Neural progenitor cell (in vitro differentiated cells): ENCODE data around the gene SEMA6D. TPM values are rescaled to one million over a fixed set of nuclear protein-coding genes. Genes with fewer than 3 reads are reported as not detected.
A peak's percentile ranks its signal among the peaks of the same experiment; 100 is the strongest.

Source experiments
- DNase-seq: peaks from one replicate; pipeline ENCODE4 v3.0.0-alpha.2; 2016; ENCODE audit warnings: low spot score
- H2AFZ ChIP-seq: fragments of 200-600 bp; sonication (generic); replicated peaks from 2 replicates; pipeline ENCODE4 v1.6.1; 2016; ENCODE audit warnings: antibody characterized with exemption
- H3F3A ChIP-seq: fragments of 200-600 bp; sonication (generic); 2 replicates; pipeline ENCODE4 v1.6.1; 2016; ENCODE audit warnings: antibody characterized with exemption, low read depth
- H3K27ac ChIP-seq: fragments of 200-600 bp; sonication (generic); 2 replicates; pipeline ENCODE4 v1.5.1; 2016; ENCODE audit warnings: mild to moderate bottlenecking
- H3K27me3 ChIP-seq: fragments of 200-600 bp; sonication (generic); 2 replicates; pipeline ENCODE4 v1.6.1; 2016; ENCODE audit warnings: mild to moderate bottlenecking, moderate library complexity
- H3K36me3 ChIP-seq: fragments of 200-600 bp; sonication (generic); 2 replicates; pipeline ENCODE4 v1.5.1; 2016
- H3K4me1 ChIP-seq: fragments of 200-600 bp; sonication (generic); 2 replicates; pipeline ENCODE4 v1.6.1; 2016; ENCODE audit warnings: mixed run types
- H3K4me2 ChIP-seq: fragments of 200-600 bp; sonication (generic); 2 replicates; pipeline ENCODE4 v1.6.1; 2016
- H3K4me3 ChIP-seq: fragments of 200-600 bp; sonication (generic); 2 replicates; pipeline ENCODE4 v1.5.1; 2016
- H3K79me2 ChIP-seq: fragments of 200-600 bp; sonication (generic); 2 replicates; pipeline ENCODE4 v1.6.1; 2016; ENCODE audit warnings: low read depth
- H3K9ac ChIP-seq: fragments of 200-600 bp; sonication (generic); 2 replicates; pipeline ENCODE4 v1.6.1; 2016
- H3K9me3 ChIP-seq: fragments of 200-600 bp; sonication (generic); 2 replicates; pipeline ENCODE4 v1.5.1; 2016; ENCODE audit warnings: low read depth
- H4K20me1 ChIP-seq: fragments of 200-600 bp; sonication (generic); 2 replicates; pipeline ENCODE4 v1.6.1; 2016; ENCODE audit warnings: low read depth
- H3K27ac Mint-ChIP-seq: 3 replicates; pipeline ENCODE4 v1.8.0; 2021; ENCODE audit warnings: mixed read lengths
- H3K27me3 Mint-ChIP-seq: 2 replicates; pipeline ENCODE4 v1.8.0; 2022; ENCODE audit warnings: low read depth, mild to moderate bottlenecking, inconsistent platforms, moderate library complexity, mixed read lengths; ENCODE audit not compliant: insufficient read depth
- H3K36me3 Mint-ChIP-seq: 3 replicates; pipeline ENCODE4 v1.8.0; 2021; ENCODE audit warnings: mixed read lengths
- H3K4me1 Mint-ChIP-seq: 3 replicates; pipeline ENCODE4 v1.8.0; 2021; ENCODE audit warnings: mixed read lengths
- H3K4me3 Mint-ChIP-seq: 3 replicates; pipeline ENCODE4 v1.8.0; 2021; ENCODE audit warnings: mild to moderate bottlenecking, moderate library complexity, mixed read lengths
- H3K9me3 Mint-ChIP-seq: 3 replicates; pipeline ENCODE4 v1.8.0; 2020; ENCODE audit warnings: mixed read lengths
- EZH2 ChIP-seq: fragments of 200-600 bp; sonication (generic); IDR thresholded peaks from 2 replicates; pipeline ENCODE4 v1.6.1; 2017; ENCODE audit warnings: antibody characterized with exemption, mild to moderate bottlenecking, moderate library complexity
- EZH2phosphoT487 ChIP-seq: fragments of 200-600 bp; sonication (generic); IDR thresholded peaks from 2 replicates; pipeline ENCODE4 v1.6.1; 2017; ENCODE audit warnings: antibody characterized with exemption
- total RNA-seq: library from RNA; depleted of rRNA; stranded (reverse); fragments of >200 nt; gene quantifications from 2 replicates; pipeline ENCODE4 v1.2.3, GENCODE V29; 2015; ENCODE audit warnings: low replicate concordance
- TF ChIP-seq, protein P1 (sequence below): fragments of 200-600 bp; sonication (generic); IDR thresholded peaks from 2 replicates; pipeline ENCODE4 v1.5.1; 2017; ENCODE audit warnings: antibody characterized with exemption, mild to moderate bottlenecking

SEMA6D gene
- total RNA-seq, 1 donor from 2014 or later: 23.5 TPM

DNA sequence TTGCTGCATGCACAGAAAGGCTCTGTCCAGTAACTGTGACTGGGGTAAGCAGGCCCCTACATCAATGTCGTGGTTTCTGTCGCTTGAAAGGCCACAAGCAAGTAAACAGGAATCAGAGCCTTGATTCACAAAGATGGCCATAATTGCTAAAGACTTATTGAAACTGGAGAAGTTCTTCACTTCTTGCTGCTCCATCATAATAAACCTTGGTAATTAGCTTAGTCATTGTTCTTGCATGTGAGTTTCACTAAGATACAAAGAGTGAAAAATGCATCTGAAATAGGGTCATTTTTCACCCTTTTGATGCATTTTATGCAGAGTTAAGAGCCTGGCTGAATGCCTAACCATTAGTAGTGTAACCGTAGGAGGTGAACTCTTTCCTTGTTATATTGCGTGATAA lies 3.2 kb downstream of the SEMA6D start:
- Histone ChIP-seq H3K79me2 (peaks cover 43% of the 10 kb centered on the region), H3F3A (peaks cover 33% of the 10 kb centered on the region), H3K9ac (no peak overlapping the region), H4K20me1 (peaks cover 6% of the 10 kb centered on the region), H3K27me3 (peaks cover 14% of the 10 kb centered on the region), H3K4me1 (peaks cover 36% of the 10 kb centered on the region), H3K9me3 (no peaks in the 10 kb centered on the region), H3K4me3 (no peak overlapping the region), H3K36me3 (no peaks in the 10 kb centered on the region), H3K4me2 (peak overlapping the region; percentile 95), H3K27ac (no peak overlapping the region), H2AFZ (no peak overlapping the region)
- peak; percentile 19 for DNase-seq
- no peak overlapping the region for H3K27ac Mint-ChIP-seq
- H3K4me1 Mint-ChIP-seq: peaks cover 38% of the 10 kb centered on the region
- peak overlapping the region; percentile 78 for H3K4me3 Mint-ChIP-seq
- TF ChIP-seq EZH2phosphoT487: no peak
- TF ChIP-seq, protein P1, sequence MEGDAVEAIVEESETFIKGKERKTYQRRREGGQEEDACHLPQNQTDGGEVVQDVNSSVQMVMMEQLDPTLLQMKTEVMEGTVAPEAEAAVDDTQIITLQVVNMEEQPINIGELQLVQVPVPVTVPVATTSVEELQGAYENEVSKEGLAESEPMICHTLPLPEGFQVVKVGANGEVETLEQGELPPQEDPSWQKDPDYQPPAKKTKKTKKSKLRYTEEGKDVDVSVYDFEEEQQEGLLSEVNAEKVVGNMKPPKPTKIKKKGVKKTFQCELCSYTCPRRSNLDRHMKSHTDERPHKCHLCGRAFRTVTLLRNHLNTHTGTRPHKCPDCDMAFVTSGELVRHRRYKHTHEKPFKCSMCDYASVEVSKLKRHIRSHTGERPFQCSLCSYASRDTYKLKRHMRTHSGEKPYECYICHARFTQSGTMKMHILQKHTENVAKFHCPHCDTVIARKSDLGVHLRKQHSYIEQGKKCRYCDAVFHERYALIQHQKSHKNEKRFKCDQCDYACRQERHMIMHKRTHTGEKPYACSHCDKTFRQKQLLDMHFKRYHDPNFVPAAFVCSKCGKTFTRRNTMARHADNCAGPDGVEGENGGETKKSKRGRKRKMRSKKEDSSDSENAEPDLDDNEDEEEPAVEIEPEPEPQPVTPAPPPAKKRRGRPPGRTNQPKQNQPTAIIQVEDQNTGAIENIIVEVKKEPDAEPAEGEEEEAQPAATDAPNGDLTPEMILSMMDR: no peak
- TF ChIP-seq EZH2: no peak
- H3K27me3 Mint-ChIP-seq: peaks cover 4% of the 10 kb centered on the region
- peaks cover 2% of the 10 kb centered on the region for H3K9me3 Mint-ChIP-seq
- H3K36me3 Mint-ChIP-seq: peaks cover 5% of the 10 kb centered on the region

DNA sequence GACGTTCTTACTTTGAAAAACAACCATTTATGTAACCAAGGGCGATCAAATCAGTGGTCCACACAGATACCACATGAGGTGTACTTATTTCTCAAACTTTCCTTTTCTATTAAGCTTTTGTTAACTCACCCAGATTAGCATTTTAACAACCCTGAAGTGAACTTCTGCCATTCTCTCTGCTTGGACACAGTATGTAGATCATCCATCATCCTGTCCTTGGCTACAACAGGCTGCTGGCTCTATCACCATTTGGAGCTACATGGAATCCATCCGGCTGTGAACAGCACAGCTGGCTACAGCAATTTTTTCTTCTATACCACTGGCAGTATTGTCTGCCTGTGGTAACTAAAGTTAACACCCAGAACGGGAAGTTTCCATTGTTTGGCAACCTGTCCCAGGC lies 4.4 kb downstream of the SEMA6D start:
- Mint-ChIP-seq H3K36me3 (peaks cover 5% of the 10 kb centered on the region), H3K27me3 (peaks cover 4% of the 10 kb centered on the region), H3K4me1 (peaks cover 29% of the 10 kb centered on the region), H3K9me3 (peaks cover 2% of the 10 kb centered on the region), H3K4me3 (peak overlapping the region; percentile 4), H3K27ac (no peak overlapping the region)
- peaks cover 51% of the 10 kb centered on the region for H3K79me2 ChIP-seq
- H4K20me1 ChIP-seq: peaks cover 6% of the 10 kb centered on the region
- H3K9ac ChIP-seq: no peak overlapping the region
- H2AFZ ChIP-seq: no peak overlapping the region
- no peaks in the 10 kb centered on the region for H3K9me3 ChIP-seq
- DNase-seq: no peak
- TF ChIP-seq EZH2: no peak
- TF ChIP-seq, protein P1: no peak
- H3K4me1 ChIP-seq: peaks cover 25% of the 10 kb centered on the region
- H3F3A ChIP-seq: peaks cover 22% of the 10 kb centered on the region
- H3K4me2 ChIP-seq: no peak overlapping the region
- H3K36me3 ChIP-seq: no peaks in the 10 kb centered on the region
- H3K27ac ChIP-seq: no peak overlapping the region
- no peak overlapping the region for H3K4me3 ChIP-seq
- peaks cover 14% of the 10 kb centered on the region for H3K27me3 ChIP-seq

DNA sequence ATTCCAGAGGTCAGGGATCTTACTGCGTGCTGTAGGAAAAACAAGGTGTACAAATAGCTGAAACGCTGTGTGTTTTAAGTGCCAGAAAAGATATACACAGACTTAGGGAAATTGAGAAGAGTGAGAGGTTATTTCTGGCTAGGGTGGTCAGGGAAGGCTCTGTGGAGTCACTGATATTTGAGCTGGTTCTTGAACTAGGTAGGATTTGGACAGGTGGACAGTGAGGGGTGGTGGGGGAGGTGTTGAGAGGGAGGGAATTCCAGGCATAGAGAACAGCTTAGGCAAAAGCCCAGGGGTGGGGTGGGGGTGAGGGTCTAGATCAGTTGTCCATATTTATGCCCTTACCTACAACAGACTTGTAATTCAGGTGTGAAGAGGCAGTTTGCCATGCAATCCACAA lies 7.0 kb downstream of the SEMA6D start:
- H3K79me2 ChIP-seq: peaks cover 46% of the 10 kb centered on the region
- peaks cover 9% of the 10 kb centered on the region for H3K27me3 ChIP-seq
- peaks cover 33% of the 10 kb centered on the region for H3K4me1 Mint-ChIP-seq
- no peak for DNase-seq
- no peak overlapping the region for H3K27ac Mint-ChIP-seq
- H3K4me1 ChIP-seq: peaks cover 22% of the 10 kb centered on the region
- H3K27ac ChIP-seq: no peak overlapping the region
- no peaks in the 10 kb centered on the region for H4K20me1 ChIP-seq
- H3K4me3 ChIP-seq: no peak overlapping the region
- no peaks in the 10 kb centered on the region for H3K9me3 Mint-ChIP-seq
- no peak overlapping the region for H2AFZ ChIP-seq
- H3F3A ChIP-seq: no peaks in the 10 kb centered on the region
- H3K4me3 Mint-ChIP-seq: no peak overlapping the region
- H3K36me3 ChIP-seq: no peaks in the 10 kb centered on the region
- H3K36me3 Mint-ChIP-seq: peaks cover 8% of the 10 kb centered on the region
- no peaks in the 10 kb centered on the region for H3K9me3 ChIP-seq
- no peaks in the 10 kb centered on the region for H3K27me3 Mint-ChIP-seq
- H3K4me2 ChIP-seq: no peak overlapping the region
- TF ChIP-seq EZH2: no peak
- TF ChIP-seq, protein P1: no peak
- TF ChIP-seq EZH2phosphoT487: no peak
- H3K9ac ChIP-seq: no peak overlapping the region
